Trophoblast cell (in vitro differentiated cells and primary cell): ENCODE results near the gene COTL1.
"Not testable (repeated sequence)": the region's sequence is repeated elsewhere in the genome, so short reads cannot be mapped to it uniquely, and the experiment has no call there.

Source experiments
- DNase-seq, 2 donors: peaks; one replicate each; pipeline ENCODE4 v3.0.0-alpha.2; 2016
- H2AFZ ChIP-seq: 2 replicates; pipeline ENCODE4 v1.6.1; 2013; ENCODE audit warnings: low read length, moderate library complexity, mild to moderate bottlenecking; ENCODE audit not compliant: insufficient read depth, poor library complexity
- H2AK5ac ChIP-seq: 2 replicates; pipeline ENCODE4 v1.6.1; 2013; ENCODE audit warnings: mild to moderate bottlenecking, low read length
- H2BK120ac ChIP-seq: 2 replicates; pipeline ENCODE4 v1.6.1; 2013; ENCODE audit warnings: low read length, mild to moderate bottlenecking, moderate library complexity; ENCODE audit not compliant: insufficient read depth, poor library complexity
- H2BK12ac ChIP-seq: 2 replicates; pipeline ENCODE4 v1.6.1; 2013; ENCODE audit warnings: mild to moderate bottlenecking, low read length, moderate library complexity
- H2BK5ac ChIP-seq: 2 replicates; pipeline ENCODE4 v1.6.1; 2013; ENCODE audit warnings: low read length, low read depth, moderate library complexity, mild to moderate bottlenecking; ENCODE audit not compliant: poor library complexity
- H3K14ac ChIP-seq: 2 replicates; pipeline ENCODE4 v1.6.1; 2013; ENCODE audit warnings: mild to moderate bottlenecking, low read length
- H3K18ac ChIP-seq: 2 replicates; pipeline ENCODE4 v1.6.1; 2013; ENCODE audit warnings: mild to moderate bottlenecking, low read length
- H3K23ac ChIP-seq: 2 replicates; pipeline ENCODE4 v1.6.1; 2013; ENCODE audit warnings: low read length
- H3K27ac ChIP-seq: 2 replicates; pipeline ENCODE4 v1.5.1; 2013; ENCODE audit warnings: low read depth, mild to moderate bottlenecking, inconsistent platforms, low read length, moderate library complexity
- H3K27me3 ChIP-seq: 2 replicates; pipeline ENCODE4 v1.6.1; 2013; ENCODE audit warnings: inconsistent platforms, mild to moderate bottlenecking, low read length, moderate library complexity; ENCODE audit not compliant: insufficient read depth
- H3K36me3 ChIP-seq, 2 experiments: 1 replicate in 1 of 2; 2 replicates in 1 of 2; pipeline ENCODE4 v1.6.1; 2013; ENCODE audit warnings: low read length in 2 of 2, mild to moderate bottlenecking in 2 of 2, moderate library complexity in 1 of 2; ENCODE audit not compliant: insufficient read depth in 2 of 2, control insufficient read depth in 1 of 2
- H3K4ac ChIP-seq: 2 replicates; pipeline ENCODE4 v1.6.1; 2013; ENCODE audit warnings: low read depth, mild to moderate bottlenecking, low read length, moderate library complexity
- H3K4me1 ChIP-seq, 2 experiments: 1 replicate in 1 of 2; 2 replicates in 1 of 2; pipeline ENCODE4 v1.6.1; 2013; ENCODE audit warnings: low read length in 2 of 2, mild to moderate bottlenecking in 2 of 2, moderate library complexity in 1 of 2; ENCODE audit not compliant: insufficient read depth in 2 of 2, control insufficient read depth in 1 of 2
- H3K4me2 ChIP-seq: 2 replicates; pipeline ENCODE4 v1.6.1; 2013; ENCODE audit warnings: inconsistent platforms, mild to moderate bottlenecking, low read length, moderate library complexity
- H3K4me3 ChIP-seq: 2 replicates; pipeline ENCODE4 v1.5.1; 2013; ENCODE audit warnings: mild to moderate bottlenecking, low read depth, low read length, inconsistent platforms
- H3K79me1 ChIP-seq: one replicate; pipeline ENCODE4 v1.6.1; 2013; ENCODE audit warnings: low read length
- H3K79me2 ChIP-seq: 2 replicates; pipeline ENCODE4 v1.6.1; 2013; ENCODE audit warnings: low read length, mild to moderate bottlenecking; ENCODE audit not compliant: control insufficient read depth, insufficient read depth, poor library complexity
- H3K9ac ChIP-seq: 2 replicates; pipeline ENCODE4 v1.6.1; 2013; ENCODE audit warnings: mild to moderate bottlenecking, low read length
- H3K9me3 ChIP-seq: 2 replicates; pipeline ENCODE4 v1.6.1; 2013; ENCODE audit warnings: low read depth, mild to moderate bottlenecking, control low read depth, inconsistent platforms, low read length; ENCODE audit not compliant: insufficient read depth
- H4K12ac ChIP-seq: 2 replicates; pipeline ENCODE4 v1.6.1; 2013; ENCODE audit warnings: low read depth, mild to moderate bottlenecking, low read length, moderate library complexity
- H4K8ac ChIP-seq: 2 replicates; pipeline ENCODE4 v1.6.1; 2013; ENCODE audit warnings: low read depth, mild to moderate bottlenecking, low read length, moderate library complexity
- H4K91ac ChIP-seq: one replicate; pipeline ENCODE4 v1.6.1; 2013; ENCODE audit warnings: low read depth, mild to moderate bottlenecking, low read length, moderate library complexity
- WGBS: extraction: QIAGEN DNeasy Blood & Tissue Kit; methylation state at CpG from one replicate; pipeline ENCODE4 v1.1.7; 2013; ENCODE audit warnings: missing lambda C conversion rate; ENCODE audit not compliant: insufficient read length, insufficient coverage; ENCODE audit errors: extremely low coverage; 5-methylcytosine and 5-hydroxymethylcytosine counted together

The COTL1 gene

GRCh38 chr16:84527532-84528269 lies 90.2 kb downstream of the COTL1 start:
- Histone ChIP-seq H2AFZ (no peak overlapping the region), H3K14ac (no peak overlapping the region), H2BK120ac (no peak overlapping the region), H4K91ac (no peak overlapping the region), H4K8ac (no peak overlapping the region), H3K4me1 (peaks cover 8 to 11% of the 10 kb centered on the region in 2 experiments), H4K12ac (no peak overlapping the region), H3K23ac (no peak overlapping the region), H3K9me3 (peaks cover 2% of the 10 kb centered on the region), H3K27ac (no peak overlapping the region), H3K4me3 (no peak overlapping the region), H2BK12ac (no peak overlapping the region), H3K4me2 (no peak overlapping the region), H3K79me2 (peaks cover 5% of the 10 kb centered on the region), H3K4ac (no peak overlapping the region), H3K18ac (no peak overlapping the region), H3K9ac (no peak overlapping the region), H3K79me1 (peaks cover 10% of the 10 kb centered on the region), H2AK5ac (no peak overlapping the region), H3K27me3 (no peaks in the 10 kb centered on the region), H2BK5ac (no peak overlapping the region), H3K36me3 (no peaks in the 10 kb centered on the region)
- no CpG with 5 or more reads among the region's 11 CpGs for WGBS
- DNase-seq, result peak in 1 of 2 donors; percentile 51

- no CpG with 5 or more reads among the region's 29 CpGs for WGBS
- no peak overlapping the region for H3K14ac ChIP-seq
- no peaks in the 10 kb centered on the region for H3K27me3 ChIP-seq
- H3K4me1 ChIP-seq, result peaks cover 8% of the 10 kb centered on the region in 2 experiments
- H2AFZ ChIP-seq, result no peak overlapping the region
- no peak overlapping the region for H3K23ac ChIP-seq
- H2BK12ac ChIP-seq, result peak overlapping the region; percentile 9
- H2AK5ac ChIP-seq, result no peak overlapping the region
- no peak overlapping the region for H4K12ac ChIP-seq
- peaks cover 5% of the 10 kb centered on the region for H3K79me2 ChIP-seq
- no peak overlapping the region for H4K91ac ChIP-seq
- H2BK120ac ChIP-seq, result no peak overlapping the region
- no peak overlapping the region for H3K18ac ChIP-seq
- H3K9ac ChIP-seq, result no peak overlapping the region
- H2BK5ac ChIP-seq, result no peak overlapping the region
- peaks cover 2% of the 10 kb centered on the region for H3K9me3 ChIP-seq
- H3K36me3 ChIP-seq, result no peaks in the 10 kb centered on the region
- H3K4me3 ChIP-seq, result no peak overlapping the region
- H3K4me2 ChIP-seq, result no peak overlapping the region
- H3K4ac ChIP-seq, result no peak overlapping the region
- no peak overlapping the region for H4K8ac ChIP-seq
- H3K27ac ChIP-seq, result no peak overlapping the region
- H3K79me1 ChIP-seq, result peaks cover 9% of the 10 kb centered on the region
- DNase-seq, result peak in 1 of 2 donors; percentile 40
Observed at GRCh38 chr16:84526794-84527531, 90.9 kb downstream of the COTL1 start.

- H3K4me2 ChIP-seq, H3K79me2 ChIP-seq, H3K4me3 ChIP-seq, H2BK120ac ChIP-seq, H3K23ac ChIP-seq, H4K12ac ChIP-seq, H3K79me1 ChIP-seq, H4K91ac ChIP-seq, H3K14ac ChIP-seq, H3K27me3 ChIP-seq, H3K27ac ChIP-seq, H3K9ac ChIP-seq, H3K36me3 ChIP-seq, H3K4ac ChIP-seq, H2AK5ac ChIP-seq, DNase-seq, H2BK5ac ChIP-seq, H3K18ac ChIP-seq, H3K9me3 ChIP-seq, H3K4me1 ChIP-seq, H2AFZ ChIP-seq, H4K8ac ChIP-seq, H2BK12ac ChIP-seq: not testable (repeated sequence)
- WGBS, result no CpG with 5 or more reads among the region's 21 CpGs
Observed at GRCh38 chr16:84524941-84525581, 92.8 kb downstream of the COTL1 start.

DNA sequence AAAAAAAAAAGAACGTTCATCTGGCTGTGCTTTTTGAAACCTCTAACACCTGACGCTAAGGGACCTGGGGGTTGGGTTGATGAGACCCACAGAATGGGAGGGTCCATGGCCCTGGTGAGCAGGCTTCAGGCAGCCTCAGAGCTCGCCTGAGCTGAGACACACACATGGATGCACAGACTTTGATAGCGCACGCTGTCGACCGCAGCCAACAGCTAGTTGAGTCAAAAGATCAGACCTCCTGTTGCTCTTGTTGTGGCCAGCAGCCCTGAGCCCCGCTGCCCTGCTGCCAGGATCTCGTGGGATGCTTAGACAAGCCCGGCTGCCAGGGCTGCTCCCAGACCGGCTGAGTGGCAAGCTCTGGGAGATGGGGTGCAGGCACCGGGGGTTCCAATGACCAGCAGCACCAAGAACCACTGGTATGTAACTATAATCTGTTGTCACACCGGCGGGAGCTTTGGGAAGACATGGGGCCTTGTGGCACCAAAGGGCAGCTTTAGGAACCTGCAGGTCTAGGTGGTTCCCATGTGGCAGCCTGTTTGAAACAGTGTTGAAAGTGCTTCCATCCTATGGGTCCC lies 93.4 kb downstream of the COTL1 start:
- H3K14ac ChIP-seq, result no peak overlapping the region
- no peaks in the 10 kb centered on the region for H3K27me3 ChIP-seq
- H2AFZ ChIP-seq, result no peak overlapping the region
- WGBS, result no CpG with 5 or more reads among the region's 14 CpGs
- no peaks in the 10 kb centered on the region for H3K79me1 ChIP-seq
- H3K18ac ChIP-seq, result no peak overlapping the region
- H3K4me3 ChIP-seq, result no peak overlapping the region
- H3K27ac ChIP-seq, result no peak overlapping the region
- no peak overlapping the region for H2BK120ac ChIP-seq
- H2AK5ac ChIP-seq, result no peak overlapping the region
- no peak overlapping the region for H3K9ac ChIP-seq
- no peak overlapping the region for H2BK12ac ChIP-seq
- no peak overlapping the region for H3K23ac ChIP-seq
- H3K79me2 ChIP-seq, result no peaks in the 10 kb centered on the region
- H4K91ac ChIP-seq, result no peak overlapping the region
- no peak for DNase-seq
- no peaks in the 10 kb centered on the region for H3K4me1 ChIP-seq
- no peaks in the 10 kb centered on the region for H3K36me3 ChIP-seq
- H3K9me3 ChIP-seq, result peaks cover 2% of the 10 kb centered on the region
- H3K4me2 ChIP-seq, result no peak overlapping the region
- no peak overlapping the region for H3K4ac ChIP-seq
- no peak overlapping the region for H2BK5ac ChIP-seq
- no peak overlapping the region for H4K8ac ChIP-seq
- no peak overlapping the region for H4K12ac ChIP-seq
